SK-N-SH treated with all-trans-retinoic acid at 6 μM for 48 hours (cell line): Measurements from ENCODE around the gene NPHS1.

Experiments
- ATAC-seq: fragments of 200-7000 bp; cut with Tn5 transposase; 3 replicates; pipeline ENCODE4 v1.9.1; 2020; ENCODE audit warnings: mild to moderate bottlenecking, moderate library complexity
- ARNTL ChIP-seq: fragments of 450-650 bp; formaldehyde crosslinking; IDR thresholded peaks from 2 replicates; pipeline ENCODE4 v1.5.0; 2020; ENCODE audit warnings: low read depth, mild to moderate bottlenecking, moderate library complexity, borderline replicate concordance
- BACH2 ChIP-seq: fragments of 250-450 bp; sonication (Bioruptor Pico); IDR thresholded peaks from 2 replicates; pipeline ENCODE4 v1.9.0; 2021; ENCODE audit warnings: mild to moderate bottlenecking, borderline replicate concordance
- CREB5 ChIP-seq: fragments of 250-450 bp; sonication (Bioruptor Pico); IDR thresholded peaks from 2 replicates; pipeline ENCODE4 v1.5.1; 2020; ENCODE audit warnings: low read depth, mild to moderate bottlenecking, moderate library complexity
- CSDC2 ChIP-seq: fragments of 250-450 bp; sonication (Bioruptor Pico); IDR thresholded peaks from 2 replicates; pipeline ENCODE4 v1.5.0; 2020; ENCODE audit warnings: mild to moderate bottlenecking, moderate library complexity
- CSRNP3 ChIP-seq: fragments of 250-450 bp; sonication (Bioruptor Pico); IDR thresholded peaks from 2 replicates; pipeline ENCODE4 v1.5.1; 2021; ENCODE audit warnings: mild to moderate bottlenecking, moderate library complexity
- ESRRG ChIP-seq: fragments of 250-450 bp; sonication (Bioruptor Pico); IDR thresholded peaks from 2 replicates; pipeline ENCODE4 v1.6.1; 2021; ENCODE audit warnings: mild to moderate bottlenecking
- GLIS3 ChIP-seq: fragments of 250-450 bp; sonication (Bioruptor Pico); IDR thresholded peaks from 2 replicates; pipeline ENCODE4 v1.5.0; 2020; ENCODE audit warnings: mild to moderate bottlenecking, moderate library complexity
- ISL1 ChIP-seq: fragments of 250-450 bp; sonication (Bioruptor Pico); IDR thresholded peaks from 2 replicates; pipeline ENCODE4 v2.1.2; 2022; ENCODE audit warnings: mild to moderate bottlenecking, moderate library complexity
- OSR1 ChIP-seq: fragments of 250-450 bp; sonication (Bioruptor Pico); IDR thresholded peaks from 2 replicates; pipeline ENCODE4 v1.8.0; 2022; ENCODE audit warnings: moderate library complexity, mild to moderate bottlenecking, inconsistent platforms
- PATZ1 ChIP-seq: fragments of 250-450 bp; sonication (Bioruptor Pico); IDR thresholded peaks from 2 replicates; pipeline ENCODE4 v1.8.0; 2020; ENCODE audit warnings: mild to moderate bottlenecking, moderate library complexity, borderline replicate concordance
- POU6F1 ChIP-seq: fragments of 250-450 bp; sonication (Bioruptor Pico); IDR thresholded peaks from 2 replicates; pipeline ENCODE4 v1.8.0; 2021; ENCODE audit warnings: low read depth, mild to moderate bottlenecking, moderate library complexity, borderline replicate concordance
- PPARA ChIP-seq: fragments of 250-450 bp; sonication (Bioruptor Pico); IDR thresholded peaks from 2 replicates; pipeline ENCODE4 v1.5.0; 2020; ENCODE audit warnings: mild to moderate bottlenecking, borderline replicate concordance
- SNAI2 ChIP-seq: fragments of 250-450 bp; sonication (Bioruptor Pico); IDR thresholded peaks from 2 replicates; pipeline ENCODE4 v1.5.0; 2020; ENCODE audit warnings: mild to moderate bottlenecking, moderate library complexity
- TCF4 ChIP-seq: fragments of 250-450 bp; sonication (Bioruptor Pico); IDR thresholded peaks from 2 replicates; pipeline ENCODE4 v1.8.0; 2021; ENCODE audit warnings: mild to moderate bottlenecking, moderate library complexity, borderline replicate concordance
- ZC3H10 ChIP-seq: fragments of 250-450 bp; sonication (Bioruptor Pico); IDR thresholded peaks from 2 replicates; pipeline ENCODE4 v1.5.1; 2021; ENCODE audit warnings: mild to moderate bottlenecking, moderate library complexity
- ZFP3 ChIP-seq: fragments of 250-450 bp; sonication (Bioruptor Pico); IDR thresholded peaks from 2 replicates; pipeline ENCODE4 v1.5.0; 2020; ENCODE audit warnings: mild to moderate bottlenecking, moderate library complexity
- ZFP30 ChIP-seq: fragments of 450-650 bp; formaldehyde crosslinking; IDR thresholded peaks from 2 replicates; pipeline ENCODE4 v1.5.0; 2022; ENCODE audit warnings: mild to moderate bottlenecking, moderate library complexity
- ZNF565 ChIP-seq: fragments of 450-650 bp; formaldehyde crosslinking; conservative IDR thresholded peaks from 2 replicates; pipeline ENCODE4 v1.5.0; 2020; ENCODE audit warnings: low read depth, mild to moderate bottlenecking, moderate library complexity
- ZNF70 ChIP-seq: fragments of 450-650 bp; formaldehyde crosslinking; IDR thresholded peaks from 2 replicates; pipeline ENCODE4 v1.5.0; 2020; ENCODE audit warnings: mild to moderate bottlenecking, moderate library complexity
- ZNF8 ChIP-seq: fragments of 450-650 bp; formaldehyde crosslinking; IDR thresholded peaks from 2 replicates; pipeline ENCODE4 v1.5.0; 2020; ENCODE audit warnings: mild to moderate bottlenecking, moderate library complexity

The NPHS1 gene

GRCh38 chr19:35792888-35793287, 59.4 kb downstream of the NPHS1 start:
- ATAC-seq = no peak
- TF ChIP-seq ARNTL = no peak
- no peak for TF ChIP-seq ZNF8 (CRISPR knock-in tag)
- no peak for TF ChIP-seq OSR1 (CRISPR knock-in tag)
- TF ChIP-seq ZFP3 (CRISPR knock-in tag) = no peak
- no peak for TF ChIP-seq ZNF565
- no peak for TF ChIP-seq CREB5 (CRISPR knock-in tag)
- TF ChIP-seq ISL1 (CRISPR knock-in tag) = no peak
- no peak for TF ChIP-seq TCF4 (CRISPR knock-in tag)
- no peak for TF ChIP-seq ZC3H10 (CRISPR knock-in tag)
- no peak for TF ChIP-seq GLIS3 (CRISPR knock-in tag)
- TF ChIP-seq CSDC2 = no peak
- TF ChIP-seq PPARA (CRISPR knock-in tag) = no peak
- TF ChIP-seq ZNF70 (CRISPR knock-in tag) = no peak
- TF ChIP-seq POU6F1 = no peak
- TF ChIP-seq ZFP30 (CRISPR knock-in tag) = no peak
- TF ChIP-seq SNAI2 (CRISPR knock-in tag) = no peak
- no peak for TF ChIP-seq PATZ1
- no peak for TF ChIP-seq ESRRG (CRISPR knock-in tag)
- TF ChIP-seq, all 23 proteins: peak for 0

GRCh38 chr19:35792312-35792711, 60.0 kb downstream of the NPHS1 start:
- no peak for ATAC-seq
- TF ChIP-seq OSR1 (CRISPR knock-in tag) = no peak

GRCh38 chr19:35791814-35792279, 60.5 kb downstream of the NPHS1 start:
- no peak for ATAC-seq
- TF ChIP-seq PPARA (CRISPR knock-in tag) (no peak), CSRNP3 (CRISPR knock-in tag) (no peak), ZNF8 (CRISPR knock-in tag) (no peak), ZC3H10 (CRISPR knock-in tag) (no peak), ZNF70 (CRISPR knock-in tag) (no peak), BACH2 (no peak), OSR1 (CRISPR knock-in tag) (no peak), ZFP30 (CRISPR knock-in tag) (no peak), PATZ1 (no peak), ISL1 (CRISPR knock-in tag) (no peak), CREB5 (CRISPR knock-in tag) (no peak), ZNF565 (no peak), ARNTL (no peak)
